T-cell (primary cell): ENCODE results near the gene UNC5A. TPM values are rescaled to one million over a fixed set of nuclear protein-coding genes. Genes with fewer than 3 reads are reported as not detected.

Source experiments
- ATAC-seq, 4 experiments: fragments of 200-7000 bp in 3 of 4; fragments of 150-1000 bp in 1 of 4; cut with Tn5 transposase; replicated peaks in 1 of 4; 1 replicate in 3 of 4; 2 replicates in 1 of 4; pipeline ENCODE4 v1.10.0; 2021; ENCODE audit warnings: moderate library complexity in 3 of 4, mild to moderate bottlenecking in 2 of 4, moderate number of reproducible peaks in 1 of 4
- CTCF ChIA-PET, 2 donors: fragments of 300-600 bp; sonication (Branson Sonifier 250); formaldehyde crosslinking; loops; one replicate each; lab custom pipeline; 2022; ENCODE audit warnings: antibody characterized with exemption in 2 of 2; lab: Charles Lee
- POLR2A ChIA-PET, 2 donors: fragments of 300-600 bp; sonication (Branson Sonifier 250); formaldehyde crosslinking; loops; one replicate each; lab custom pipeline; 2022; ENCODE audit warnings: antibody characterized with exemption in 2 of 2; lab: Charles Lee
- DNase-seq, 35 experiments: peaks; one replicate each; pipeline versions ENCODE4 v3.0.0 to v3.0.0-alpha.2; 2013 to 2023
- H3K27ac ChIP-seq: one replicate; pipeline ENCODE4 v1.5.1; 2013; ENCODE audit warnings: low read length
- H3K27me3 ChIP-seq, 2 experiments: replicated peaks in 1 of 2; 1 replicate in 1 of 2; 2 replicates in 1 of 2; pipeline versions ENCODE4 v1.6.1 to v1.7.0; 2013; ENCODE audit warnings: low read length in 1 of 2, mixed read lengths in 1 of 2; ENCODE audit not compliant: control insufficient read depth in 2 of 2, insufficient read depth in 2 of 2; ENCODE audit errors: extremely low read depth in 1 of 2
- H3K36me3 ChIP-seq, 2 donors: 1 replicate in 1 of 2; 2 replicates in 1 of 2; pipeline versions ENCODE4 v1.6.1 to v1.7.0; 2013; ENCODE audit warnings: low read length in 1 of 2; ENCODE audit not compliant: control insufficient read depth in 2 of 2, insufficient read depth in 1 of 2; ENCODE audit errors: extremely low read depth in 1 of 2
- H3K4me1 ChIP-seq, 2 experiments: 1 replicate in 1 of 2; 2 replicates in 1 of 2; pipeline versions ENCODE4 v1.6.1 to v1.7.0; 2013; ENCODE audit warnings: low read length in 2 of 2, mixed read lengths in 1 of 2; ENCODE audit not compliant: insufficient read depth in 2 of 2, control insufficient read depth in 1 of 2; ENCODE audit errors: extremely low read depth in 1 of 2
- H3K4me3 ChIP-seq, 2 donors: 1 replicate in 1 of 2; 2 replicates in 1 of 2; pipeline versions ENCODE4 v1.5.1 to v1.7.0; 2013; ENCODE audit warnings: mild to moderate bottlenecking in 2 of 2, low read length in 1 of 2, moderate library complexity in 1 of 2; ENCODE audit not compliant: control insufficient read depth in 1 of 2; ENCODE audit errors: extremely low read depth in 1 of 2
- H3K9me3 ChIP-seq: 2 replicates; pipeline ENCODE4 v1.7.0; 2013
- H3K27ac Mint-ChIP-seq, 2 donors: one replicate each; pipeline ENCODE4 v1.8.0; 2020 to 2021; ENCODE audit warnings: mild to moderate bottlenecking in 2 of 2, mixed read lengths in 2 of 2
- H3K27me3 Mint-ChIP-seq, 2 donors: one replicate each; pipeline ENCODE4 v1.8.0; 2021 to 2022; ENCODE audit warnings: mixed read lengths in 2 of 2
- H3K36me3 Mint-ChIP-seq: one replicate; pipeline ENCODE4 v1.8.0; 2021; ENCODE audit warnings: mixed read lengths
- H3K4me1 Mint-ChIP-seq, 3 donors: one replicate each; pipeline ENCODE4 v1.8.0; 2020 to 2022; ENCODE audit warnings: mixed read lengths in 3 of 3, mild to moderate bottlenecking in 1 of 3
- H3K4me3 Mint-ChIP-seq, 3 donors: one replicate each; pipeline ENCODE4 v1.8.0; 2020 to 2022; ENCODE audit warnings: mild to moderate bottlenecking in 3 of 3, mixed read lengths in 3 of 3, moderate library complexity in 3 of 3
- H3K9me3 Mint-ChIP-seq, 3 donors: one replicate each; pipeline ENCODE4 v1.8.0; 2020 to 2022; ENCODE audit warnings: mixed read lengths in 3 of 3
- WGBS: methylation state at CpG from one replicate; pipeline ENCODE4 v1.1.5; 2013; ENCODE audit warnings: missing lambda C conversion rate; ENCODE audit not compliant: insufficient coverage; 5-methylcytosine and 5-hydroxymethylcytosine counted together
- total RNA-seq, 35 experiments: library from RNA in 6 of 35; stranded (reverse) in 6 of 35; fragments of 120-200 nt in 1 of 35; gene quantifications; one replicate each; pipeline versions ENCODE4 v1.2.1 to v1.2.4 and lab custom pipeline; 2013 to 2026

Gene UNC5A
- total RNA-seq, 5 donors from 2014 or later (not counting 1 experiment from before 2014, with no cell fraction given): not detected

GRCh38 chr5:176929654-176930053, 119.3 kb downstream of the UNC5A start:
- ChIA-PET CTCF (interaction anchor here in 1 of 2 donors (0.8 kb wide), 1 partner anchor 11 kb away, joined by 3 read pairs; no protein-coding TSS in a partner anchor), POLR2A (no interaction called here)
- Histone ChIP-seq H3K9me3 (no peaks in the 10 kb centered on the region), H3K36me3 (peaks cover 7 to 25% of the 10 kb centered on the region in 2 donors), H3K27ac (no peak overlapping the region), H3K4me1 (no peaks in the 10 kb centered on the region), H3K27me3 (no peaks in the 10 kb centered on the region), H3K4me3 (no peak overlapping the region)
- H3K9me3 Mint-ChIP-seq: no peaks in the 10 kb centered on the region
- DNase-seq (peak in 1 of 35 experiments; percentile 9), ATAC-seq (no peak)
- no peak overlapping the region for H3K27ac Mint-ChIP-seq
- no CpG with 5 or more reads among the region's 1 CpG for WGBS
- no peaks in the 10 kb centered on the region for H3K27me3 Mint-ChIP-seq
- H3K4me3 Mint-ChIP-seq: no peak overlapping the region
- peaks cover 34% of the 10 kb centered on the region for H3K36me3 Mint-ChIP-seq
- H3K4me1 Mint-ChIP-seq: peaks cover 15 to 30% (median 17%) of the 10 kb centered on the region in 3 donors

Other genes starting within 250 kb of the UNC5A start
- 1 to 10 TPM in 1 of 5 donors, under 1 TPM in 4; 0.33 to 1.2 (median 0.64) TPM for gene GPRIN1, start 200.4 kb upstream of the UNC5A start, total RNA-seq
- not detected for gene SNCB, start 180.0 kb upstream of the UNC5A start, total RNA-seq
- gene EIF4E1B, start 179.9 kb upstream of the UNC5A start, total RNA-seq: not detected
- gene TSPAN17, start 163.1 kb upstream of the UNC5A start, total RNA-seq: 10 to 100 TPM; 20.2 to 39.3 (median 30.0) TPM
- gene HK3, start 88.8 kb downstream of the UNC5A start, total RNA-seq: under 1 TPM; 0.16 to 0.85 (median 0.44) TPM
- gene UIMC1, start 196.2 kb downstream of the UNC5A start, total RNA-seq: 10 to 100 TPM; 50.0 to 70.3 (median 56.7) TPM
- gene ZNF346, start 212.1 kb downstream of the UNC5A start, total RNA-seq: 10 to 100 TPM; 22.8 to 25.7 (median 24.8) TPM